GM19395 (cell line): Measurements from ENCODE around the gene MRO.
"Not testable (repeated sequence)": the region's sequence is repeated elsewhere in the genome, so short reads cannot be mapped to it uniquely, and the experiment has no call there.

ENCODE experiments used
- ATAC-seq: cut with Tn5 transposase; IDR thresholded peaks from one replicate; pipeline ENCODE4 v1.9.1; 2021; ENCODE audit warnings: mild to moderate bottlenecking, moderate library complexity; ENCODE audit not compliant: unreplicated experiment

The MRO gene

GRCh38 chr18:50819728-50820378, at the start of gene MRO:
Gene MRO, minus strand, starts transcription at chr18:50820016. Its CDS starts 10,616 bp downstream, at chr18:50809400.
- ATAC-seq, result peak; percentile 91

- ATAC-seq, result no peak
Observed at GRCh38 chr18:50869150-50869549, 49.3 kb upstream of the MRO start.

GRCh38 chr18:50866765-50867164, 46.9 kb upstream of the MRO start:
- no peak for ATAC-seq

- ATAC-seq, result no peak
Observed at GRCh38 chr18:50863840-50864375, 44.1 kb upstream of the MRO start.

GRCh38 chr18:50862401-50862800, 42.6 kb upstream of the MRO start:
- ATAC-seq, result no peak

- ATAC-seq, result no peak
Observed at GRCh38 chr18:50861617-50862016, 41.8 kb upstream of the MRO start.

GRCh38 chr18:50859793-50860555, 40.2 kb upstream of the MRO start:
- no peak for ATAC-seq

GRCh38 chr18:50857694-50858093, 37.9 kb upstream of the MRO start:
- ATAC-seq, result no peak

- ATAC-seq, result not testable (repeated sequence)
Observed at GRCh38 chr18:50857166-50857565, 37.4 kb upstream of the MRO start.

GRCh38 chr18:50855976-50856757, 36.4 kb upstream of the MRO start:
- no peak for ATAC-seq

GRCh38 chr18:50853863-50854271, 34.1 kb upstream of the MRO start:
- no peak for ATAC-seq

GRCh38 chr18:50850307-50851065, 30.7 kb upstream of the MRO start:
- no peak for ATAC-seq

GRCh38 chr18:50849419-50849821, 29.6 kb upstream of the MRO start:
- no peak for ATAC-seq

GRCh38 chr18:50848991-50849390, 29.2 kb upstream of the MRO start:
- no peak for ATAC-seq

- no peak for ATAC-seq
Observed at GRCh38 chr18:50848061-50848551, 28.3 kb upstream of the MRO start.

- no peak for ATAC-seq
Observed at GRCh38 chr18:50847192-50847591, 27.4 kb upstream of the MRO start.

GRCh38 chr18:50844960-50845359, 25.1 kb upstream of the MRO start:
- ATAC-seq, result no peak

- ATAC-seq, result no peak
Observed at GRCh38 chr18:50844554-50844953, 24.7 kb upstream of the MRO start.

- ATAC-seq, result no peak
Observed at GRCh38 chr18:50842846-50843245, 23.0 kb upstream of the MRO start.

GRCh38 chr18:50839996-50840395, 20.2 kb upstream of the MRO start:
- no peak for ATAC-seq

GRCh38 chr18:50839341-50839740, 19.5 kb upstream of the MRO start:
- no peak for ATAC-seq
